ENCODE data around the gene RBBP9.
"Not testable (repeated sequence)": the region's sequence is repeated elsewhere in the genome, so short reads cannot be mapped to it uniquely, and the experiment has no call there.

RBBP9 gene

DNA sequence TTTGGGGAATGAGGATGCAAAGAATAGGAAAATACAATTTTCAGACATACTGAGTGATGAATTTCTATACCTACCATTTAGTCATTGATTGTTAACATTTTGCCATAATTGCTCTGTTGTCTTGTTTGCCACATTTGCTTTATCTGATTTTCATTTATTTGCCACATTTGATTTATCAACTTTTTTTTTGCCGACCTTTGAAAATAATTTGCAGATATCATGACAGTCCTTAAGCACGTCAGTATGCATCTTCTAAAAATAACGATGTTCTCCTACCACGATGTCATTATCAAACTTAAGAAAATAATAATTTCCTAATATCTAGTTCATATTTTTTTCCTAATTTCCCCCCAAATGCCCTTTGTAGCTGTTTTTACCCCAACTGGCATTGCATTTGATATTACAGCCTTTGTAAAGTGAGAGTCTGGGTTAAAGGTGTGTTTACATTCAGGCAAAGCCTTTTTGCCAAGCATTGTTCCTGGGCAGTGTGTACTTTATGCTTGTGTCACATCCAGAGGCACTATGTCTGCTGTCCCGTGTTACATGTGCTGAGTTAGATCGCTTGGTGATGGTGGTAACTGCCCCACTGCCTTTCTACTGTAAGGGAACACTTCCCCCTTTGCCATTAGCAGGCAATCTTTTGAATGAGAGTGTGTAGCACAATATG is 37.1 kb upstream of the RBBP9 start:
- TF ChIP-seq, protein P1, sequence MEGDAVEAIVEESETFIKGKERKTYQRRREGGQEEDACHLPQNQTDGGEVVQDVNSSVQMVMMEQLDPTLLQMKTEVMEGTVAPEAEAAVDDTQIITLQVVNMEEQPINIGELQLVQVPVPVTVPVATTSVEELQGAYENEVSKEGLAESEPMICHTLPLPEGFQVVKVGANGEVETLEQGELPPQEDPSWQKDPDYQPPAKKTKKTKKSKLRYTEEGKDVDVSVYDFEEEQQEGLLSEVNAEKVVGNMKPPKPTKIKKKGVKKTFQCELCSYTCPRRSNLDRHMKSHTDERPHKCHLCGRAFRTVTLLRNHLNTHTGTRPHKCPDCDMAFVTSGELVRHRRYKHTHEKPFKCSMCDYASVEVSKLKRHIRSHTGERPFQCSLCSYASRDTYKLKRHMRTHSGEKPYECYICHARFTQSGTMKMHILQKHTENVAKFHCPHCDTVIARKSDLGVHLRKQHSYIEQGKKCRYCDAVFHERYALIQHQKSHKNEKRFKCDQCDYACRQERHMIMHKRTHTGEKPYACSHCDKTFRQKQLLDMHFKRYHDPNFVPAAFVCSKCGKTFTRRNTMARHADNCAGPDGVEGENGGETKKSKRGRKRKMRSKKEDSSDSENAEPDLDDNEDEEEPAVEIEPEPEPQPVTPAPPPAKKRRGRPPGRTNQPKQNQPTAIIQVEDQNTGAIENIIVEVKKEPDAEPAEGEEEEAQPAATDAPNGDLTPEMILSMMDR (IDR thresholded peaks at IDR 0.05; ENCODE audit: low read depth, low read length), result no peak
- DNase-seq (ENCODE audit: low read depth in 2 of 2), result no peak
- H3K4me3 ChIP-seq (replicated peaks in 1 of 2; ENCODE audit: low read depth in 2 of 2, low read length in 2 of 2), result no peak overlapping the region

DNA sequence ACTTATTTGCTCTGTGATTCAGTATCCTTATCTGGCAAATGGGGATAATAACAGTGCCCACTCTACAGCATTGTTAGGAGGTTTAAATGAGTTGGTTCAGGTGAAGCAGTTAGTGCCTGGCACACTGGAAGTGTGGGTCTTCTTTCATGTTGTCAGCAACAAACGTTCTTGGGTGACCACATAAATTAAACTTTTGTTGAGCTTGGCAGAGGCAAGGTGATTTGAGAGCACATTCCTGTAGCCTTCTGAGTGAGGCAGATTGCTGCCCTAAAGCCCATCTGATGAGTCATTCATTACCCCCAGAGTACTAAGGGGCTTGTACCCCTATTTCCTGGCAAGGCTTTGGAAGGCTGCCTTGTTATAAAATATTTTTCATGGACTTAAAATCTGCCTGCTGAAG is 36.5 kb upstream of the RBBP9 start:
- TF ChIP-seq, protein P1 (IDR thresholded peaks at IDR 0.05; ENCODE audit: low read depth, low read length), result no peak
- no peak overlapping the region for H3K4me3 ChIP-seq (replicated peaks in 1 of 2; ENCODE audit: low read depth in 2 of 2, low read length in 2 of 2)
- no peak for DNase-seq (ENCODE audit: low read depth in 2 of 2)

DNA sequence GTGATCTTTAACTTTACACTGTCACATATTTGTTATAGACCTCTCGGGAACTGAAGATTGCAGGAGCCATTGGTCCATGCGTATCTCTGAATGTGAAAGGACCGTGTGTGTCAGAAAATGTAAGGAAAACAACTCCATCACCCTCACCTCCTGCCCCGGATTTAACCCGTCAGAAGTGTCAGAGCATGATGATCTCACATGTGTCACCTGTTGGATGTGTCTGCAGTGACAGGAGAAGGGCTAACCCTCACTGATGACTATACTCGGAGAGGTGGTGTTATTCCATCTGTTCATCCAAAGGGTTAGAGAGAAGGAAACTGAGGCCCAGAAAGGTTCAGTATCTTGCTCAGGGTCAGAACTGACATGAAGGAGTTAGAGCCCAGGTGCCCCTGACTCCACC is 35.6 kb upstream of the RBBP9 start:
- DNase-seq (ENCODE audit: low read depth in 2 of 2), result no peak
- TF ChIP-seq, protein P1 (IDR thresholded peaks at IDR 0.05; ENCODE audit: low read depth, low read length), result no peak
- no peak overlapping the region for H3K4me3 ChIP-seq (replicated peaks in 1 of 2; ENCODE audit: low read depth in 2 of 2, low read length in 2 of 2)

- DNase-seq (ENCODE audit: low read depth in 2 of 2), result no peak
- TF ChIP-seq, protein P1 (IDR thresholded peaks at IDR 0.05; ENCODE audit: low read depth, low read length), result no peak
- no peak overlapping the region for H3K4me3 ChIP-seq (replicated peaks in 1 of 2; ENCODE audit: low read depth in 2 of 2, low read length in 2 of 2)
Measured at GRCh38 chr20:18529041-18529440, 32.0 kb upstream of the RBBP9 start.

GRCh38 chr20:18527836-18528235 is 30.8 kb upstream of the RBBP9 start:
- TF ChIP-seq, protein P1 (IDR thresholded peaks at IDR 0.05; ENCODE audit: low read depth, low read length), result no peak
- peak in 1 of 2 donors; percentile 67 for DNase-seq (ENCODE audit: low read depth in 2 of 2)

DNA sequence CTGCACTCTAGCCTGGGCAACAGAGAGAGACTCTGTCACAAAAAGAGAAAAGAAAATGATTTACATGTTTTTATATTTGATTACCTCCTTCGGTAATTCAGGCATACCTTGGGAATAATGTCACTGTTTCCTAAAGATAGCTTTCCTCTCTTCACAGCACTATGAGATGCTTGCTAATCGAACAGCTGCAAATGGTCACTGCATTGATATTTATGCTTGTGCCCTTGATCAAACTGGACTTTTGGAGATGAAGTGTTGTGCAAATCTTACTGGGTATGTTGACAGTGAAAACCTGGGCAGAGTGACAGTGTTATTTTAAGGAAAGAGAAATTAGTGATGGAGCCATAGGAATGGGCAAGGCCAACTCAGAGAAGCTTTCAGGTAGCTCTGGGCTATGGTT is 30.3 kb upstream of the RBBP9 start:
- TF ChIP-seq, protein P1 (IDR thresholded peaks at IDR 0.05; ENCODE audit: low read depth, low read length), result no peak
- no peak for DNase-seq (ENCODE audit: low read depth in 2 of 2)
- H3K4me3 ChIP-seq (replicated peaks in 1 of 2; ENCODE audit: low read depth in 2 of 2, low read length in 2 of 2), result no peak overlapping the region

More at GRCh38 chr20:18527836-18528235, 30.8 kb upstream of the RBBP9 start:
- no peak overlapping the region for H3K4me3 ChIP-seq (replicated peaks in 1 of 2; ENCODE audit: low read depth in 2 of 2, low read length in 2 of 2)

DNA sequence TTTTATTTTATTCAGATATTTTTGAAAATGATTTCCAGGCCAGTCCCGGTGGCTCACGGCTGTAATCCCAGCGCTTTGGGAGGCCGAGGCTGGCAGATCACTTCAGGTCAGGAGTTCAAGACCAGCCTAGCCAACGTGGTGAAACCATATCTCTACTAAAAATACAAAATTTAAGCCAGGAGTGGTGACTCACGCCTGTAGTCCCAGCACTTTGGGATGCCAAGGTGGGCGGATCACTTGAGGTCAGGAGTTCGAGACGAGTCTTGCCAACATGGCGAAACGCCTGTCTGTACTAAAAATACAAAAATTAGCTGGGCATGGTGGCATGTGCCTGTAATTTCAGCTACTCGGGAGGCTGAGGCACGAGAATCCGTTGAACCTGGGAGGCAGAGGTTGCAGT is 29.7 kb upstream of the RBBP9 start:
- not testable (repeated sequence) for H3K4me3 ChIP-seq (replicated peaks in 1 of 2; ENCODE audit: low read depth in 2 of 2, low read length in 2 of 2)
- peak; percentile 24 to 25 for DNase-seq (ENCODE audit: low read depth in 2 of 2)

All from cardiac fibroblast (primary cell).